Activated CD4-positive, alpha-beta T cell treated with anti-CD3 and anti-CD28 coated beads, Interleukin-2, Interleukin-6, amounts not matched to agents 100 ng/mL and 50 ng/mL, durations not matched to agents 16 hours and 8 hours (primary cell): Measurements from ENCODE around the gene ACAD11.
"Not testable (repeated sequence)": the region's sequence is repeated elsewhere in the genome, so short reads cannot be mapped to it uniquely, and the experiment has no call there.

Experiments used
- DNase-seq: peaks from one replicate; pipeline ENCODE4 v3.0.0-alpha.2; 2020

The ACAD11 gene

DNA sequence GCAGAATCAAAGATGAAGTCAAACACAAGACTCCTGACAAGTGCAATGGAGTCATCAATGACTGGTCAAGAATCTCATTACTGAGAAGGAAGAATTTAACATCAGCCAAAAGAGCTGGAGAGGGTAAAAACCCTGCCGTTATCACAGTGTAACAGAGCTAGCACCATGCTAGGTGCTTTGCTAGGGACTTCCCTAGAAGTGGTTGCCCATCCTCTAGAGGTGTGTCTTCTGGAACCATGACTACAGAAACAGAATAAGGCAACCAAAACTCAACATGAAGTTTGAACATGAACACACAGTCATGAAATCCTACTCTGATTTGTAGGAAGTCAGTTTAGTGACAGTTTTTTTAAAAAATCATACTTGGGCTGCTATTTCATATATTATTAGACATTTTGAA lies 9.5 kb downstream of the ACAD11 start:
- DNase-seq = no peak

DNA sequence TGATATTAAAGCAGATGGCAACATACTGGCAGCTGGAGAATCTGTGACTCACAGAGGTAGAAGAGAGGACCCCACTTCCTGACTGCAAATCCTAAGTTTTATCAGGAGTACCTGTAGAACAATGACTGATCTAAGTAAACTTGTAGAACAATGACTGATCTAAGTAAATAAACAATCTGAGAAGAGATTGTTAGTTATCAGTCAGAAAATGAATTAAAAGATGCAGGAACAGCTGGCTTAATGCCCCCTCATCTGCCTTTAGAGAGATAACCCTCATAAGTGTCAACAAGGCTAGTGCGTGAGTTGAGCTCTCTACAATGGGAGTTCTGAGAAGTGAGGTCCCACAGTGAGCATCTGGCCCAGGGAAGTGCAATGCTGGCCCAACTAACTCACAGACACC lies 14.6 kb downstream of the ACAD11 start:
- no peak for DNase-seq

DNA sequence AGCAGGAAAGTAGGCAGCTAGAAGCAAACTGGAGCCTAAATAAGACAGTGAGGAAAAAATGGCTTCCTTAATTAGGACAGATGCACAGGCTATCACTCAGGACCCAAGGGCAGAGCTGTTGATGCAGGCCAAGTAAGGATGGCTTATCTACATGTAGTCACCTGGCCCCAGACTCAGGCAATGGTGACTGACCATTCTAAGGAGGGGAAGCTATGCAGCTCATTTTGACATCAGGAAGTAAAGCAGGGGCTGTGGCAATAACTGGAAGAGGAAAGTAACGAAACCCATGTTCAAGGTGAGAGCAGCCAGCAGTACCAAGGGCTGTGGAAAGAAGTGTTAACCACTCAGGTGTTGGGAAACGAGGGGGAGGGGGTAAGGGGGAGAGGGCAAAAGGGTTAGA lies 16.2 kb downstream of the ACAD11 start:
- no peak for DNase-seq

DNA sequence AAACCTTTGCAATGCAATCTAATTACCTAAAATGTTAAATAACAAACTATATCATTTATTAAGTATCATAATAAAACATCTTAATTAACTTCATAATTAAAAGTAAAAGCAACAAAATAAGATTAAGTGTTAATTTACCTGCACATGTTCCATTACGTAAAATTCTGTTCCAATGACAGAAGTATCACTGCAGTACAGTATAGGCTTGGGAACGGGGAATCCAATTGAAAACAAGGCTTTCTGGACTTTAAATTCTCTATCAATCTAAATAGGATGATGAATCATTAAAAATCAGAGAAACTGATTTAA lies 17.1 kb downstream of the ACAD11 start:
- no peak for DNase-seq

DNA sequence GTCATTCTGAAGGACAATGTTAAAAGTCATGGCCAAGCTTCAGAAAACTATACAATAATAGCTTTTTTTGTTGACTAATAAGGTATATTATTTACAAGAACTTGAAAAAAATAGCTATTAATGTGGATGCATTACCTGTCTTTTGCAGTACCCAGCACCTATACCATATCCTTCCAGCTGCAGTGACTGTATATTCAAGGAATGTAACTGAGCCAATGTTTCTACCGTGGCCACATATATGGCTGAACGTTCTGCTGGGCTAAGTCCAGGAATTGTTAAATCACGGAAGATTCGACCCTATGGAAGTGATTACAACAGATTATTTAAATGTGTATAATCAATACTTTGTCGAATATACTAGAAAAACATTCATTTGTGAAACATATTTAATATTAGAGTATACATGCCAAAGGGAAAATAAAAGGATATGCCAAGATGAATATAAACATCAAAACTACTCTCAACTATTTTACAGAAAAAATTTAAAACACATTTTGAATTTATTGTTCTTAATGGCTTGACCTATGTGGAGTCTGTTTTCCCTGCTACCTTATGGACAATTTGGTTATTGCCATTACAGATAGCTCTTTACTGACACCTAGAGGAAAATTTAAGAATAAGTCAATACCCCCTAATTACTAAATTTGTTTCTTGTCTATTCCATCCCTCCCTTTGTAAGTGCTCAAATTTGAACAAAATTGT lies 17.6 kb downstream of the ACAD11 start:
- peak; percentile 44 for DNase-seq

DNA sequence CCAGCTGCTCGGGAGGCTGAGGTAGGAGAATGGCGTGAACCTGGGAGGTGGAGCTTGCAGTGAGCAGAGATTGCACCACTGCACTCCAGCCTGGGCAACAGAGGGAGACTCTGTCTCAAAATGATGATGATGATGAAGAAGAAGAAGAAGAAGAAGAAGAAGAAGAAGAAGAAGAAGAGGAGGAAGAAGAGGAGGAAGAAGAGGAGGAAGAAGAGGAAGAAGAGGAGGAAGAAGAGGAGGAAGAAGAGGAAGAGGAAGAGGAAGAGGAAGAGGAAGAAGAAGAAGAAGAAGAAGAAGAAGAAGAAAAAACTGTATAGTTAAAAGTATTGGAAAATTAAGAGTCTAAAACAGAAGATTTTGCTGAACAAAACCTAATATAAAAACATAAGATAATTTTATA lies 18.2 kb downstream of the ACAD11 start:
- not testable (repeated sequence) for DNase-seq

DNA sequence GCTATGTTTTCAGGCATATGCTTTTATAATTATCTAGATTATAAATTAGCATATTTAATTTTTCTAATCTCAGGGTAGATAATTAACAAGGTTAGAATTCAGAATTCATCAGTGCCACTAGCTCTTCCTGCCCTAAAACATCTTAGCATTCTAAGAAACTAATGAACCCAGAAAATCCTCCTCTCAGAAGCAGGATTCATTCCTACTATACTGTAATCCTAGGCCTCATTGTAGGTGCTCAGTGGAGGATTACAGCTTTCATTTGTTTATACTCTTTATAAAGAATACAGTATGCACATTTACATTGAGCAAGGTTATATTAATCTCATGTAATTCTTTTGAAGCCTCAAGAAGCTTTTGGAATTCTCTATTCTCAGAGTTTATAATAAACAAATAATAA lies 20.9 kb downstream of the ACAD11 start:
- DNase-seq = no peak

DNA sequence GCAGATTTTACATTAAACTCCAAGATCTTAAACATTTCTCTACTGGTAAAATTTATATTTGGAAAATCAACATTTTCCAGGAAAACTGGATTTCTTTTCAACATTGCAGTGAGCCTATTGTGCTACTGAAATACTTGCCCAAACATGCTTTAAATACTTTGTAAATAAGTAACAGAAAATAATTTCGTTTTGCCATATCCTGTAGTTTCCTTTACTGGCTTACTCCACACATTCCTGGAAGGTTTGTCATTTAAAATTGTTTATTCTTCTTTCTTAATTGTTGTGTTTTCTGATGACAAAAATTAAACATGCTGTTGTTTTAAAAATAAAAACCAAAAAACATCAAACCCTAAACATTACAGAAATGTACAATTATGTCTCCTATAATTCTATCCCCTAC lies 22.0 kb downstream of the ACAD11 start:
- DNase-seq = no peak

DNA sequence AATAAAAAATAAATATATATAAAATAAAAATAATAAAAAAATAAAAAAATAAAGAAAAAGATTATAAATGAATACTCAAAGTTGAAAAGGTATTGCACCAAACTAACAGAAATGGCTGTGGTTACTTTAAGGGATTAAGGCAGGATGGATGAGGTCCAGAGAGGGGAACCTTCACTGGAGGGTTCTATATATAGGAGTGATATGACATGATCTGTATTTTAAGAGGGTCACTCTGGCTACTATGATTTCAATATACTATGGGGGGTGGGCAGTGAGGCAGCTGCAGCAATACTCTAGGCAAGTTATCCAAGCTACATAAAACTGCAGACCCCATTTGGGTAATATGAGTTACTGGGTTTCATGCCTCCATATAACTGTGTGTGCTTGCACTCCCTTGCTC lies 24.6 kb downstream of the ACAD11 start:
- no peak for DNase-seq

DNA sequence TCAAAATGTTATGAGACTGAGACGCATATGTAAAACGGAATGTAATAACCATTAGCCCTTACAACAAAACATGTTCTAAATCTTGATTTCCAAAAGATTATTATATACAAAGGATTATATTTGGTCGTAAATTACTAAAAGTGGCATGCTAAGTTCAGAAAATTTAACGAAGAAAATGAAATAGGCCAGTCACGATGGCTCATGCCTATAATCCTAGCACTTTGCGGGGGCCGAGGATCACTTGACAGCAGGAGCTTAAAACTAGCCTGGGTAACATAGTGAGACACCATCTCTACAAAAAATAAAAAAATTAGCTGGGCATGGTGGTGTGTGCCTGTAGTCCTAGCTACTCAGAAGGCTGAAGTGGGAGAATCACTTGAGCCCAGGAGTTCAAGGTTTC lies 29.0 kb downstream of the ACAD11 start:
- DNase-seq = no peak

DNA sequence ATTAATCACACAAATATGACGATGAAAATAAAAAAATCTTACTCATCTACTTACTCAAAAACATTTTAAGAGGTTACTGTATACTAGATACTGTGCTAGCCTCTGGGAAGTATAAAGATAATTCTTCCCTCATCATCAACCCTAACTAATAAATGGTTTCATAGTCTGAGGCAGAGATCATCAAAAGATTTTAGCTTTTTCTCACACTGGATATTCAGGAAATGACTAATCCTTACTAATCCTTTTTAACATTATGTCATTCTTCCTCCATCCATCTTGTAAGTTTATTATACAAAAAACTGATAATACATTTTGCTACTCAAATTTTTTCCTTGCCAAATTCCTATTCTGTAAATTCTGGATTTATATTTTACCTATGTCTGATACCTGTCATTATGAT lies 29.7 kb downstream of the ACAD11 start:
- DNase-seq = no peak

DNA sequence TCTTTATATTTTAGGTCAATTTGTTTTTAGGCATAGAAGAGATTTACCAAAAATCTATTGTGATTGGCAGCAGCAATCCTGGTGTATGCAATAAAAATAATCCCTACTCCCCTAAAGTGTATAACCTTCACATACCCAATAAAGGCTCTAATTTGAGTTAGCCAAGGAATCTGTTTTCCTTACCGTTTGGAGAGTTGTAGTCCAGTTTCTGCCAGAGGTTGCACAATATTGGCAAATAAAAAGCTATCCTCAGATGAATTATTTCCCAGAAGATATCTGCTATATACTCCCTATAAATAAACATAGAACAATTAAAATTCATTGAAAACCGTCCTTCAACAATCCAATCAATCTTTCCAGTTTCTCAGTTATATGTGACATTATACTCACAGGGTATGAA lies 31.5 kb downstream of the ACAD11 start:
- DNase-seq = no peak

DNA sequence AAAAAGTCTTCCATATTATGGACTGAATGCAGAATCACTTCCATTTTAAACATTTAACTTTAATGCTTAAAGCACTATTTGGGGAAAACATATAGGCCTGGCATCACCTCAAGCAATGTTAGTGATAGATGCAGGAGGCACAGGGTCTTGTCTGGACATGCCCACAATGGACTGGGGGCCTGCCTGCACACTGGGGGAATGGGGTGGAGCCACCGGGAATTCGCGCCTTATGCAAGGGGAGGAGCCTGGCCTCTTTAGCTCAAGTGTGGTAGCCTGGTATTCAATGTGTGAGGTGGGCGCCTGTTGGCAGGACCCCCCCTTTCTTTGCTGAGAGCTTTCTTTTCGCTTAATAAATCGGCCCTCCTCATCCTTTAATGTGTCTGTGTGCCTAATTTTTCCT lies 32.7 kb downstream of the ACAD11 start:
- DNase-seq = no peak

DNA sequence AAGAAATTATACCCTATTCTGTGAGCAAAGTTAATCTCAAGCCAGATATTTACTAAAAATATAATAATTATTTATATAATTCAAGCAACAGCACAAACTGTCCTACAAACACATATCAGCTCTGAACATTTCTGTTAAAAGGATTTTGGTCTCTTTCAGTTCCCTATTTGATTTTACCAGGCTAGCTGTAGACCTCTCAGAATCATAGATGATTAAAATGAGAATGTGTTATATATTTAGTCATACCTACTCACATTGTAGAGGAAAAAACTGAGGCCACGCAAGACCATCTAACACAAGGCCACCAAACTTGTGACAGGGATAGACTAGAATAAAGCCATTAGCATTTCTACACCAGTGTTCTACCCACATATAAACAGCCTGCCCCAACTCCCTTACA lies 34.0 kb downstream of the ACAD11 start:
- DNase-seq = no peak

DNA sequence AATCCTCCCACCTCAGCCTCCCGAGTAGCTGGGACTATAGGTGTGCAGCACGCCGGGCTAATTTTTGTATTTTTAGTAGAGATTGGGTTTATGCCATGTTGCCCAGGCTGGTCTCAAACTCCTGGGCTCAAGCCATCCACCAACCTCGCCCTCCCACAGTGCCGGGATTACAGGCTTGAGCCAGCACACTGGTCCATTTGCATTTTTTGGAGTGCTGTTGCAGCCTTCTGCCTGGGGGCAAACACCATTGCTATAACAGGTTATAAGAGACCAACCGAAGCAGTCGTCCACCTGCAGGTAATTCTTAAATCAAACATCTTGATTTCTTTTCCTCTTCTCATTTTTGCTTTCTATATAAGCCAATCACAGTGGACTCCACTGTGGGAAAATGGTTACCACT lies 34.8 kb downstream of the ACAD11 start:
- no peak for DNase-seq

DNA sequence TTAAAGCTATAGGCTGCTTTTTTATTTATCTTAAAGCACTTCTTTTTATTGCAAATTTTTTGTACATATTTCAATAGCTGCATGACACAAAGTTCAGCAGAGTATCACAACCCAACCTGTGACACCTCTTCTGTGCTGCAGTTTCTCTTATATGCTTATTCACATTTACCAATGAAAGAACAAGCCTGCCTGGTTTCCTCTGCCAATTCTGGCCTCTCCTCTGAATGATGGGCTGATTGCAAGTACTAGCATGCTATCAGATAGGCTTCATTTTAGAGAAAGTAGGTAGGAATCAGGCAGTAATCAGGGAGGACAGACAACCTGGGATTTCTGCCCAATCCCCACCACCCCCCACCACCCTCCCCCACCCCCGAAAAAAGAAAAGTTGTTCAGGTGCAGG lies 36.0 kb downstream of the ACAD11 start:
- no peak for DNase-seq

DNA sequence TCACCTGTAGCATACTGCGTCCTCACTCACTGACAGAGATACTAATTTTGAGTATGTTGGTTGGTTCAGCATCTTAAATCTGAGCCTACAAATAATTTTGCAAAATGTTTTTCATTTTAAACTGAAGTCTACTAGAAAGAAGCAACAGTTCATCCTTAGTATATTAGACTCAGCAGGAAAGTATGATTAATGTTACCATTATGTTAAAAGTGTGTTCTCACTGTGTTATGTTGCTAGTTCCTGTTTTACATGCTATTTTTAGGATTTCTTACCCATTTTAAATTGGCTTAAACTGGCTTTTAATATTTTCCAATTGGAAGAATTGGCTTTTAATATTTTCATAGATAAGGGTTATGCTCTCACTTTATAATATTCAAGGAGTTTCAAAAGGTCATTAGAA lies 36.8 kb downstream of the ACAD11 start:
- DNase-seq = no peak

DNA sequence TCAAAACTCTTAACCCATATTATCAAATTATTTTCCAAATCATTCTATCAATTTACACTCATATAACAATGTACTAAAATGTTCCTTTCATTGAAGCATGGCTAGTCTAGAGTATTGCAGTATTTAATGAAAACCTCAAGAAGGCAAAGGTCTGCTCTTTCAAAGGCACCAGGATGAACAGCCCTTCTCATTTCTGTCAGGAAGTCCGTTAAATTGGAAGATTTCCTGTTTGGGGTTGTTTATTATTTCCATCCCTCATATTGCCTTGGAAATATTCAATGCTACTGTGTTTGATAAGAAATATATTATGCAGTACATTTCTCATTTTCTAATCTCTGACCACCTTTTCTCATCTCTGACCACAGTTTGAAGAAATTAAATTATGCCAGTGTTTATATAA lies 37.5 kb downstream of the ACAD11 start:
- DNase-seq = no peak

DNA sequence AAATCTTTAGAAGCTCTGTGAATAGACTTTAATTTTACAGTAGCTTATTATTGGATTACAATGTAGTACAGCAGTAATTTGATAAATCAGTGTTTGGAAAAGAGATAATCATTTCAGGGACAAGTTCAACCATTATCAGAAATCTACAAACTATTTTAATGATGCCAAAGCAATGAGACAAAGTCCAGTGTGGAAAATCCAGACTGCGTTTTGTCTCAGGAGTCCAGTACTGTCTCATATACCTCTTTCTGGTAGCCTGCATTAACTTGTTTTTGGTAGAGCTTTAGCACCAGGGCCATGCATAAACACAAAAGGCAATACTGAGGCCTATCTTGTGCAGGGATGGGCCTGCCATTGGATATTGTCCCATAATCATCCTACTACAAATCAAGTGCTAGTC lies 42.8 kb downstream of the ACAD11 start:
- no peak for DNase-seq

DNA sequence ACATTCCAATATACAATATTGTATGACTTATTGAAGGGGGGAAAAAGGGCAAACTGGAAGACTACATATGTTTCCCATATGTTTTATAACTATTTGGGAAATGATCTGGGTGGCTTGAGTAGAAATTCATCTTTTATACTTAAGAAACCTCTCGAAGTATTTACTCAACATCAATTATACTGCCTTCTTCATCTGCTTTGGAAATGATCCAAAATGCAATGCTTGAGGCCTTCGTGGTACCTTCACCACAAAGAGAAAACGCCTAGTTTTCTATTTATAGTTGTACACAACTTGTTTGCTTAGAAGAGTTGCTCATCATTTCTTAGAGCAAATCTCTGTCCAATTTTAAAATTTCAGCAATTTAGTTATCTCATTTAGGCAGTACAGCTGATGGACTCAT lies 43.7 kb downstream of the ACAD11 start:
- DNase-seq = no peak

DNA sequence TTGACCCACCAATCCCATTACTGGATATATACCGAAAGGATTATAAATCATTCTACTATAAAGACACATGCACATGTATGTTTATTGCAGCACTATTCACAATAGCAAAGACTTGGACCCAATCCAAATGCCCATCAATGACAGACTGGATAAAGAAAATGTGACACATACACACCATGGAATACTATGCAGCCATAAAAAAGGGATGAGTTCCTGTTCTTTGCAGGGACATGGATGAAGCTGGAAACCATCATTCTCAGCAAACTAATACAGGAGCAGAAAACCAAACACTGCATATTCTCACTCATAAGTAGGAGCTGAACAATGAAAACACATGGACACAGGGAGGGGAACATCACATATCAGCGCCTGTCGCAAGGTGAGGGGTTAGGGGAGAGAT lies 44.3 kb downstream of the ACAD11 start:
- DNase-seq = not testable (repeated sequence)

DNA sequence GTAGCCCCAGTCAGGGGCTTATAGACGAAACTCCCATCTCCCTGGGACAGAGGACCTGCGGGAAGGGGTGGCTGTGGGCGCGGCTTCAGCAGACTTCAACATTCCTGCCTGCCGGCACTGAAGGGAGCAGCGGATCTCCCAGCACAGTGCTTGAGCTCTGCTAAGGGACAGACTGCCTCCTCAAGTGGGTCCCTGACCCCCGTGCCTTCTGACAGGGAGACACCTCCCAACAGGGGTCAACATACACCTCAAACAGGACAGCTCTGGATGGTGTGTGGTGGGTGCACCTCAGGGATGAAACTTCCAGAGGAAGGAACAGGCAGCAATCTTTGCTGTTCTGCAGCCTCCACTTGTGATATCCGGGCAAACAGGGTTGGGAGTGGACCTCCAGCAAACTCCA lies 53.0 kb downstream of the ACAD11 start:
- DNase-seq = not testable (repeated sequence)

DNA sequence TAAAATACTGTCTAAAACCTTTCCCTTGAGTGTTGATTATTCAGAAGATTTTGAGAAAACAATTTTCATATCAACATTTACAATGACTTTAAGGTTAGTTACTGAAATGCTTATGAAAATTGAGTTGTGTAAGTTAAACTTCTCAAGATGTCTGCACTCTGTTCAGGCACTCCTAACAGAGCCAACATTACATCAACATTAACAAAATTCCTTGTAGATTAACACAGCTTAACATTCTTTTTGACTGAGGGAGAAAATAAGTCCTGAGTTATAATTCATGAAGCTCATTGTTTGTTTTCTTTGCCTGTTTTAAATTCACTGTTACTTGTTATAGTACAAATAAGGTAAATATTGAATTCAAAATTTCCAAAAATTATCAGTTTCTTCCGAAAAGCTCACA lies 53.5 kb downstream of the ACAD11 start:
- DNase-seq = no peak

DNA sequence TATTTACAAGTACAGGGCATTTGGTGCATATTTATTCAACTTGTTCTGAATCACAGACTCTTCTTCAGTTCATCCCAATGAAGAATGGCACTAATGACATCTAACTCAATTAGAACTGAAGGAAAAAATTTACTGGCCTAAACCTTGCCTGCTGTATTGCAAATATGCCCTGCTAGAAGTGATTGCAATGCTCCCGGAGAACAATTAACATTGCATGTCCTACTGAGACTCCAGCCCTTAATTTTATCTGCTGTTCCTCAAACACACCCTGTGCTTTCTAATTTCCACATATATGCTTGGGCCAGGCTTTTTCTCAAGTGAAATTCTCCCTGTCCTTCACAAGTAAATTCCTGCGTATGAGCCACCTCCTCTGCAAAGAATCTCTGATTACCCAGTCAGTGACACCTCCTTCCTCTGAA lies 54.2 kb downstream of the ACAD11 start:
- DNase-seq = no peak

DNA sequence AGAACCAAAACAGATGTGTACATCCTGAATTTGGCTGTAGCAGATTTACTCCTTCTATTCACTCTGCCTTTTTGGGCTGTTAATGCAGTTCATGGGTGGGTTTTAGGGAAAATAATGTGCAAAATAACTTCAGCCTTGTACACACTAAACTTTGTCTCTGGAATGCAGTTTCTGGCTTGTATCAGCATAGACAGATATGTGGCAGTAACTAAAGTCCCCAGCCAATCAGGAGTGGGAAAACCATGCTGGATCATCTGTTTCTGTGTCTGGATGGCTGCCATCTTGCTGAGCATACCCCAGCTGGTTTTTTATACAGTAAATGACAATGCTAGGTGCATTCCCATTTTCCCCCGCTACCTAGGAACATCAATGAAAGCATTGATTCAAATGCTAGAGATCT lies 59.0 kb downstream of the ACAD11 start:
- not testable (repeated sequence) for DNase-seq

DNA sequence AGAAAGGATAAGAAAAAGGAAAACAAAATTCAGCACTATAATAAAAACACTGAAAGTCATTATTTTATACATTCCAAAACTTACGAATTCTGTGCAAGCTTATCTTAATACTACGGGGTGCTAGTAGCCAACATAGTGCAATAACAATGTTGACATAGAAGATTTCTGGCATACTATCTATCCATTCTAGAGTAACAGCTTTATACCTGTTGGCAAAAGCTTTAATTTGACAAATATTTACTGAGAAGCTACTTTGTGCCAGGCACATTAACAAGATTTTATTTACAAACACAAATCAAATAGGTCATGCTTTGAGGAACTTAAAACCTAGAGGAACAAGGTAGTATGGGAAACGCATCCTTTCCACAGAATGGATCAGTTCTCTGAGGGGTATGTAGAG lies 61.4 kb downstream of the ACAD11 start:
- DNase-seq = no peak
